ENCODE measurements around the gene CCDC91. TPM values are rescaled to one million over a fixed set of nuclear protein-coding genes. Genes with fewer than 3 reads are reported as not detected.

CCDC91 gene
- total RNA-seq, 4 donors from 2014 or later = 19.0 to 38.1 (median 23.1) TPM

- no peak for DNase-seq (ENCODE audit: low spot score in 2 of 2)
- Histone ChIP-seq H3K9me3 (no peaks in the 10 kb centered on the region), H3K27me3 (no peaks in the 10 kb centered on the region), H3K4me1 (no peaks in the 10 kb centered on the region), H3K27ac (no peak overlapping the region), H3K4me3 (no peak overlapping the region), H3K36me3 (no peaks in the 10 kb centered on the region)
- WGBS = 81% methylated on average over 2 of the region's 2 CpGs
- TF ChIP-seq POLR2AphosphoS5 (IDR thresholded peaks at IDR 0.05) (no peak), CTCF (IDR thresholded peaks at IDR 0.05) (no peak), POLR2A (IDR thresholded peaks at IDR 0.05) (no peak), EP300 (IDR thresholded peaks at IDR 0.05) (no peak)
Observed at GRCh38 chr12:28536088-28536487, 345.8 kb downstream of the CCDC91 start.

- Histone ChIP-seq H3K36me3 (no peaks in the 10 kb centered on the region), H3K27me3 (no peaks in the 10 kb centered on the region), H3K27ac (no peak overlapping the region), H3K4me1 (no peaks in the 10 kb centered on the region), H3K4me3 (no peak overlapping the region), H3K9me3 (no peaks in the 10 kb centered on the region)
- DNase-seq (ENCODE audit: low spot score in 2 of 2) = no peak
- TF ChIP-seq POLR2AphosphoS5 (IDR thresholded peaks at IDR 0.05) = no peak
- no peak for TF ChIP-seq EP300 (IDR thresholded peaks at IDR 0.05)
- TF ChIP-seq CTCF (IDR thresholded peaks at IDR 0.05) = no peak
- TF ChIP-seq POLR2A (IDR thresholded peaks at IDR 0.05) = no peak
- WGBS = 90% methylated on average over 1 of the region's 1 CpG
Observed at GRCh38 chr12:28537474-28537873, 347.2 kb downstream of the CCDC91 start.

GRCh38 chr12:28539691-28540323 lies 349.6 kb downstream of the CCDC91 start:
- H3K27me3 ChIP-seq = no peaks in the 10 kb centered on the region
- WGBS = 71% methylated on average over 4 of the region's 4 CpGs
- no peak for DNase-seq (ENCODE audit: low spot score in 2 of 2)
- no peak overlapping the region for H3K4me3 ChIP-seq
- no peaks in the 10 kb centered on the region for H3K9me3 ChIP-seq
- no peaks in the 10 kb centered on the region for H3K36me3 ChIP-seq
- H3K4me1 ChIP-seq = no peaks in the 10 kb centered on the region
- TF ChIP-seq POLR2AphosphoS5 (IDR thresholded peaks at IDR 0.05) (no peak), EP300 (IDR thresholded peaks at IDR 0.05) (no peak), POLR2A (IDR thresholded peaks at IDR 0.05) (no peak), CTCF (IDR thresholded peaks at IDR 0.05) (no peak)
- no peak overlapping the region for H3K27ac ChIP-seq

- Histone ChIP-seq H3K4me3 (no peak overlapping the region), H3K4me1 (no peaks in the 10 kb centered on the region), H3K27ac (no peak overlapping the region), H3K9me3 (no peaks in the 10 kb centered on the region), H3K36me3 (no peaks in the 10 kb centered on the region), H3K27me3 (no peaks in the 10 kb centered on the region)
- no peak for DNase-seq (ENCODE audit: low spot score in 2 of 2)
- no peak for TF ChIP-seq EP300 (IDR thresholded peaks at IDR 0.05)
- TF ChIP-seq CTCF (IDR thresholded peaks at IDR 0.05) = no peak
- no peak for TF ChIP-seq POLR2A (IDR thresholded peaks at IDR 0.05)
- no peak for TF ChIP-seq POLR2AphosphoS5 (IDR thresholded peaks at IDR 0.05)
- WGBS = 52% methylated on average over 2 of the region's 2 CpGs
Observed at GRCh38 chr12:28540324-28540714, 350.1 kb downstream of the CCDC91 start.

- no peak for TF ChIP-seq EP300 (IDR thresholded peaks at IDR 0.05)
- TF ChIP-seq POLR2AphosphoS5 (IDR thresholded peaks at IDR 0.05) = no peak
- TF ChIP-seq CTCF (IDR thresholded peaks at IDR 0.05) = no peak
- TF ChIP-seq POLR2A (IDR thresholded peaks at IDR 0.05) = no peak
- Histone ChIP-seq H3K27ac (no peak overlapping the region), H3K4me1 (no peaks in the 10 kb centered on the region), H3K27me3 (no peaks in the 10 kb centered on the region), H3K4me3 (no peak overlapping the region), H3K9me3 (no peaks in the 10 kb centered on the region), H3K36me3 (no peaks in the 10 kb centered on the region)
- WGBS = 87% methylated on average over 10 of the region's 10 CpGs
- DNase-seq (ENCODE audit: low spot score in 2 of 2) = no peak
Observed at GRCh38 chr12:28543021-28543890, 353.0 kb downstream of the CCDC91 start.

Measured in suprapubic skin (tissue), 4 donors.